NCI-H1694 treated with DMSO at 0.1 percent for 48 hours (cell line): ENCODE results near the gene ENPEP.

Experiments
- DNase-seq: peaks from one replicate; lab custom pipeline; 2025; lab: John Stamatoyannopoulos, UW

Gene ENPEP

GRCh38 chr4:110602061-110602460 lies 126.1 kb downstream of the ENPEP start:
- DNase-seq, result no peak

GRCh38 chr4:110605077-110605476 lies 129.1 kb downstream of the ENPEP start:
- DNase-seq, result no peak

- no peak for DNase-seq
Measured at GRCh38 chr4:110609044-110609750, 133.2 kb downstream of the ENPEP start.

- no peak for DNase-seq
Measured at GRCh38 chr4:110610620-110610939, 134.6 kb downstream of the ENPEP start.

GRCh38 chr4:110610940-110611831 lies 135.2 kb downstream of the ENPEP start:
- no peak for DNase-seq

GRCh38 chr4:110611968-110612447 lies 136.1 kb downstream of the ENPEP start:
- no peak for DNase-seq

GRCh38 chr4:110612631-110613269 lies 136.8 kb downstream of the ENPEP start:
- DNase-seq, result no peak

GRCh38 chr4:110613745-110614144 lies 137.8 kb downstream of the ENPEP start:
- DNase-seq, result no peak

GRCh38 chr4:110614173-110614963 lies 138.4 kb downstream of the ENPEP start:
- no peak for DNase-seq
